ENCODE measurements around the gene CMTM2. TPM values are rescaled to one million over a fixed set of nuclear protein-coding genes. Genes with fewer than 3 reads are reported as not detected.
"Not testable (repeated sequence)": the region's sequence is repeated elsewhere in the genome, so short reads cannot be mapped to it uniquely, and the experiment has no call there.

The CMTM2 gene
- total RNA-seq, 1 donor from 2014 or later = not detected

- DNase-seq (ENCODE audit: low spot score) = peak; percentile 90
- Histone ChIP-seq H3K4me2 (no peak overlapping the region), H3K9ac (no peak overlapping the region), H3K79me2 (ENCODE audit: low read depth) (peaks cover 43% of the 10 kb centered on the region), H3K27ac (no peak overlapping the region), H3K4me1 (peaks cover 9% of the 10 kb centered on the region), H3K4me3 (no peak overlapping the region), H4K20me1 (ENCODE audit: low read depth) (peaks cover 51% of the 10 kb centered on the region), H3K27me3 (no peaks in the 10 kb centered on the region), H3F3A (ENCODE audit: low read depth) (peaks cover 22% of the 10 kb centered on the region), H3K9me3 (ENCODE audit: low read depth) (no peaks in the 10 kb centered on the region), H3K36me3 (peaks cover 9% of the 10 kb centered on the region), H2AFZ (replicated peaks) (no peak overlapping the region)
- Mint-ChIP-seq H3K36me3 (peaks cover 32% of the 10 kb centered on the region), H3K9me3 (no peaks in the 10 kb centered on the region), H3K27me3 (ENCODE audit: insufficient read depth, low read depth) (peaks cover 11% of the 10 kb centered on the region), H3K4me3 (peak overlapping the region; percentile 64), H3K4me1 (peaks cover 27% of the 10 kb centered on the region), H3K27ac (no peak overlapping the region)
- TF ChIP-seq EZH2 (IDR thresholded peaks at IDR 0.05) = no peak
- peak; percentile 95 for TF ChIP-seq CTCF (IDR thresholded peaks at IDR 0.05)
These were observed 29.2 kb downstream of the CMTM2 start for GRCh38 chr16:66608241-66609138.

GRCh38 chr16:66609139-66609510 lies 29.9 kb downstream of the CMTM2 start:
- Mint-ChIP-seq H3K36me3 (peaks cover 34% of the 10 kb centered on the region), H3K4me1 (peaks cover 21% of the 10 kb centered on the region), H3K4me3 (no peak overlapping the region), H3K27me3 (ENCODE audit: insufficient read depth, low read depth) (peaks cover 8% of the 10 kb centered on the region), H3K27ac (no peak overlapping the region), H3K9me3 (no peaks in the 10 kb centered on the region)
- H3K4me1 ChIP-seq = peaks cover 9% of the 10 kb centered on the region
- no peak overlapping the region for H3K4me2 ChIP-seq
- H3K36me3 ChIP-seq = peaks cover 10% of the 10 kb centered on the region
- peaks cover 21% of the 10 kb centered on the region for H3F3A ChIP-seq (ENCODE audit: low read depth)
- H3K9ac ChIP-seq = no peak overlapping the region
- TF ChIP-seq EZH2phosphoT487 (IDR thresholded peaks at IDR 0.05) = no peak
- no peak overlapping the region for H3K27ac ChIP-seq
- no peaks in the 10 kb centered on the region for H3K27me3 ChIP-seq
- H3K9me3 ChIP-seq (ENCODE audit: low read depth) = no peaks in the 10 kb centered on the region
- no peak overlapping the region for H3K4me3 ChIP-seq
- peaks cover 51% of the 10 kb centered on the region for H4K20me1 ChIP-seq (ENCODE audit: low read depth)
- no peak overlapping the region for H2AFZ ChIP-seq (replicated peaks)
- H3K79me2 ChIP-seq (ENCODE audit: low read depth) = peaks cover 43% of the 10 kb centered on the region
- DNase-seq (ENCODE audit: low spot score) = no peak

- Histone ChIP-seq H3K9me3 (ENCODE audit: low read depth) (no peaks in the 10 kb centered on the region), H3K4me3 (no peak overlapping the region), H3K79me2 (ENCODE audit: low read depth) (peaks cover 38% of the 10 kb centered on the region), H3F3A (ENCODE audit: low read depth) (peaks cover 18% of the 10 kb centered on the region), H2AFZ (replicated peaks) (no peak overlapping the region), H3K27me3 (no peaks in the 10 kb centered on the region), H3K36me3 (peaks cover 10% of the 10 kb centered on the region), H3K4me2 (no peak overlapping the region), H3K27ac (no peak overlapping the region), H4K20me1 (ENCODE audit: low read depth) (peaks cover 51% of the 10 kb centered on the region), H3K4me1 (peaks cover 9% of the 10 kb centered on the region), H3K9ac (no peak overlapping the region)
- H3K27me3 Mint-ChIP-seq (ENCODE audit: insufficient read depth, low read depth) = peaks cover 8% of the 10 kb centered on the region
- H3K36me3 Mint-ChIP-seq = peaks cover 41% of the 10 kb centered on the region
- H3K4me1 Mint-ChIP-seq = peaks cover 21% of the 10 kb centered on the region
- no peak for TF ChIP-seq CTCF (IDR thresholded peaks at IDR 0.05)
- no peak for TF ChIP-seq EZH2phosphoT487 (IDR thresholded peaks at IDR 0.05)
- TF ChIP-seq EZH2 (IDR thresholded peaks at IDR 0.05) = no peak
- no peak overlapping the region for H3K27ac Mint-ChIP-seq
- DNase-seq (ENCODE audit: low spot score) = no peak
- no peak overlapping the region for H3K4me3 Mint-ChIP-seq
- no peaks in the 10 kb centered on the region for H3K9me3 Mint-ChIP-seq
These were observed 31.0 kb downstream of the CMTM2 start for GRCh38 chr16:66610111-66610820.

GRCh38 chr16:66611911-66612310 lies 32.6 kb downstream of the CMTM2 start:
- not testable (repeated sequence) for H3K9me3 ChIP-seq (ENCODE audit: low read depth); H3K4me2 ChIP-seq; H3K27ac ChIP-seq; H3K4me3 Mint-ChIP-seq; H2AFZ ChIP-seq (replicated peaks); H3K27me3 ChIP-seq; H3K27ac Mint-ChIP-seq; H3K9me3 Mint-ChIP-seq; H3K27me3 Mint-ChIP-seq (ENCODE audit: insufficient read depth, low read depth); H3K4me3 ChIP-seq; DNase-seq (ENCODE audit: low spot score); H3K9ac ChIP-seq; H3K4me1 ChIP-seq
- H3K79me2 ChIP-seq (ENCODE audit: low read depth) = peaks cover 21% of the 10 kb centered on the region
- H3K36me3 ChIP-seq = peaks cover 10% of the 10 kb centered on the region
- H4K20me1 ChIP-seq (ENCODE audit: low read depth) = peaks cover 37% of the 10 kb centered on the region
- Mint-ChIP-seq H3K36me3 (peaks cover 40% of the 10 kb centered on the region), H3K4me1 (peaks cover 22% of the 10 kb centered on the region)
- H3F3A ChIP-seq (ENCODE audit: low read depth) = peaks cover 29% of the 10 kb centered on the region

Data from neural progenitor cell (in vitro differentiated cells).